NCI-H1436 treated with DMSO at 0.1 percent for 48 hours (cell line): Measurements from ENCODE around the gene SPP2.

Source experiments
- DNase-seq: peaks from one replicate; lab custom pipeline; 2025; lab: John Stamatoyannopoulos, UW

Gene SPP2

GRCh38 chr2:234092344-234092743 lies 41.8 kb downstream of the SPP2 start:
- DNase-seq: no peak

- DNase-seq: no peak
These were observed 44.8 kb downstream of the SPP2 start for GRCh38 chr2:234095301-234095700.

DNA sequence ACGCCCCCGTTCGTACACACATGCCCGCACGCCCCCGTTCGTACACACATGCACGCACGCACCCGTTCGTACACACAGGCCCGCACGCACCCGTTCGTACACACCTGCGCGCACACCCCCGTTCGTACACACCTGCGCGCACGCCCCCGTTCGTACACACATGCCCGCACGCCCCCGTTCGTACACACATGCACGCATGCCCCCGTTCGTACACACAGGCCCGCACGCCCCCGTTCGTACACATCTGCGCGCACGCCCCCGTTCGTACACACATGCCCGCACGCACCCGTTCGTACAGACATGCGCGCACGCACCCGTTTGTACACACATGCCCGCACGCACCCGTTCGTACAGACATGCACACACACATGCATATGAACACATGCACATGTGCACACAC lies 45.7 kb downstream of the SPP2 start:
- DNase-seq: no peak

DNA sequence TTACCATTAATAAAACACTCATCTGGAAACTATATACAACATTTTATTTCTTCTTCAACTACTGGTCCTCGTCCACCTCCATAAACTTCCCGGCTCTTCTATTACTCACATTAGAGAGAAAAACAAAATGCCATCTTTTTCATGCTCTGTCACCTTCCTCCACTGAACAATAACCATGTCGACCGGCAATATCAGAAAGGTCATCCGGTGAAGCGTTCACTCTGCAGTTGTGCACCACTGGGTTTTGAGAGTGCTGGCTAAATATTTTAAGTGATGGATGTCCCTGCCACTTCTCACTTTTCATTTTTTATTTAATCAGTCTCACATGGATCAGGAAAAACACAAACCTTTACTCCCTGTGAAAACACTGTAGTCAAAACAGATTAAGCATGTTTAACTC lies 48.2 kb downstream of the SPP2 start:
- no peak for DNase-seq

- DNase-seq: no peak
These were observed 48.8 kb downstream of the SPP2 start for GRCh38 chr2:234099266-234099665.

- no peak for DNase-seq
These were observed 50.2 kb downstream of the SPP2 start for GRCh38 chr2:234100686-234101085.

DNA sequence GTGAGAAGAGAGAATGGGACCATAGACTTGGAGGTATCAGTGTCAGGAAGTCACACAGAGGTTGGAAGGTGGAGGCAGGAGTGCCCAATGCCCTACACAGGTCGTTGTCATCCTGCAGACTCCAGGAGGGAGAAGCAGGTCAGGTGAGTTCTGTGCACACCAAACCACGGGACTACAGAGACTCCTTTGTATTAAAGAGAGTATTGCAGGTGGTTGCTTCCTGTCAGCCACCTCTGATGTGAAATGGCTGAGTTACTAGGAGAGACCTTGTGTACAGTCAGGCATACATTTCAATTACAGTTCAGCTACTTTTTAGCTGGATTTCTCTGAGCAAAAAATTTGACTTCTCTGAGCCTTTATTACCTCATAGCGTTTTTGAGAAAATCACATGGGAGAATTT lies 51.6 kb downstream of the SPP2 start:
- no peak for DNase-seq

GRCh38 chr2:234107861-234108260 lies 57.4 kb downstream of the SPP2 start:
- no peak for DNase-seq

GRCh38 chr2:234109321-234109720 lies 58.8 kb downstream of the SPP2 start:
- no peak for DNase-seq

DNA sequence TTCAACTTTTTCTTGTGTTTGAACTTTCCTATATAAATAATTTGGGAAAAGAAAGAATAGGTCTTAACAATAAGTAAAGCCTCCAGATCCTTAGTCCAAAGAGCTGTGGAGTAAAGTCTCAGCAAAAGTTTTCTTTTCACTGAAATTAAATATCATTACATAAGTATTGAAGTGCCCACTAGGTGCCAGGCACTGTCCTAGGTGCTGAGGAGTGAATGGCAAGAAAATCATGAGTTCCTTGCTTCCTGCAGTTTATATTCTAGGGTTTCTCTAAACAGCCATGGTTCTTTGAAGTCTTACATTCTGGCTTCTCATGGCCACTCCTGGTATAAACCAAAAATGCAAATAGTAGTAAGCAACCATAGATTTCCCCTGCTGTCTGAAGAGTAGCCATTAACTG lies 59.7 kb downstream of the SPP2 start:
- DNase-seq: no peak

GRCh38 chr2:234111523-234111922 lies 61.0 kb downstream of the SPP2 start:
- DNase-seq: no peak

GRCh38 chr2:234116010-234116409 lies 65.5 kb downstream of the SPP2 start:
- no peak for DNase-seq

GRCh38 chr2:234121999-234122398 lies 71.5 kb downstream of the SPP2 start:
- DNase-seq: no peak

GRCh38 chr2:234125451-234126145 lies 75.1 kb downstream of the SPP2 start:
- DNase-seq: no peak

DNA sequence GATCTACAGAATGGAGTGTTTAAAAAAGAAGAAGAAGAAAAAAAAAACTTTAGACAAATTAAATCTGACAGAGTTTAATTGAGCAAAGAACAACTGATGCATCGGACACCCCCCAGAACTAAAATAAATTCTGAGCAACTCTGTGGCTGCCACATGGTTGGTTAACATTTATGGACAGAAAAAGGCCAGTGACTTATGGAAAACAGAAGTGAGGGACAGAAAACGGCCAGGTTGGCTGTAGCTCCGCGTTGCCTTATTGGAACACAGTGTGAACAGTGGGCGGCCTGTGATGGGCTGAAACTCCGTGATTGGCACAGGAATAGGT lies 75.6 kb downstream of the SPP2 start:
- no peak for DNase-seq
